Activated CD4-positive, alpha-beta T cell treated with anti-CD3 and anti-CD28 coated beads, Interleukin-2, amount 50 U/mL, for 16 hours (primary cell): Measurements from ENCODE around the gene RGPD3.
"Not testable (repeated sequence)": the region's sequence is repeated elsewhere in the genome, so short reads cannot be mapped to it uniquely, and the experiment has no call there.

ENCODE experiments used
- DNase-seq: peaks from one replicate; pipeline ENCODE4 v3.0.0-alpha.2; 2020

RGPD3 gene

DNA sequence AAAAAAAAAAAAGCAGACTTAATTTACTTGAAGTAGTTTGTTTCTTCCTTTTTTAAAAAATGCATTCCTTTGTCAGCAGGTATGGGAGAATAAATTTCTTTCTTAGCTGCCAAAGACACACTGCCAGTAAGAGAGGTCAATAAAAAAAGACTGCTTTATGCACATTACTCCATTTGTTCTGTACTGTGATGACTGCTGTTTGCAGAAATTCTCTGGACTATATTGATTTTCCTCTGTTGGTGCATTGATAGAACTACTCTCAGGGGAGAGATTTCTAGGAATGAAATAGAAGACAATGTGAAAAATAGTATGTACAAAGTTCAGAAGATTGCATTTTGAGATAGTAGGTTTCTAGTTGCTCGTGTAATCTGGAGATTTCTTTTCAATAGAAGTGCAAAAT lies 11.3 kb upstream of the RGPD3 start:
- DNase-seq: not testable (repeated sequence)

- DNase-seq: not testable (repeated sequence)
Measured at GRCh38 chr2:106477647-106478046, 9.4 kb upstream of the RGPD3 start.

- DNase-seq: peak; percentile 45
Measured at GRCh38 chr2:106470658-106471057, 2.4 kb upstream of the RGPD3 start.

DNA sequence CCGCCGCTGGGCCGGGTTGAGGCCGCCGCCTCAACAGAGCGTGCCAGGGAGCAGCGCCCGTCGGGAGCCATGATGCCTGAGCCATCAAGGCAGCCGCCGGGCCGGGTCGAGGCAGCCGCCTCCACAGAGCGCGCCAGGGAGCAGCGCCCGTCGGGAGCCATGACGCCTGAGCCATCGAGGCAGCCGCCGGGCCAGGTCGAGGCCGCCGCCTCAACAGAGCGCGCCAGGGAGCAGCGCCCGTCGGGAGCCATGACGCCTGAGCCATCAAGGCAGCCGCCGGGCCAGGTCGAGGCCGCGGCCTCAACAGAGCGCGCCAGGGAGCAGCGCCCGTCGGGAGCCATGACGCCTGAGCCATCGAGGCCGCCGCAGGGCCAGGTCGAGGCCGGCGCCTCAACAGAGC lies 697 bp downstream of the RGPD3 start:
- DNase-seq: not testable (repeated sequence)

DNA sequence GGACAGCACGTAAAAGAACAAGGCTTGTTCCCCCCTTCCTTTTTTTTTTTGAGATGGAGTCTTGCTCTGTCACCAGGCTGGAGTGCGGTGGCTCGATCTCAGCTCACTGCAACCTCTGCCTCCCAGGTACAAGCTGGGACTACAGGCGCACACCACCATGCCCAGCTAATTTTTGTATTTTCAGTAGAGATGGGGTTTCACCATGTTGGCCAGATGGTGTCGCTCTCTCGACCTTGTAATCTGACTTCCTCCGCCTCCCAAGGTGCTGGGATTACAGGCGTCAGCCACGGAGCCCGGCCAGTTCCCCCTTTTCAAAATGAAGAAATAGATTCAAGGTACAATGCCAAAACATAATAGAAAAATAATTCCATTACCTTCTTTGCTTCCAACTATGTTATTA lies 6.3 kb downstream of the RGPD3 start:
- DNase-seq: peak; percentile 8

DNA sequence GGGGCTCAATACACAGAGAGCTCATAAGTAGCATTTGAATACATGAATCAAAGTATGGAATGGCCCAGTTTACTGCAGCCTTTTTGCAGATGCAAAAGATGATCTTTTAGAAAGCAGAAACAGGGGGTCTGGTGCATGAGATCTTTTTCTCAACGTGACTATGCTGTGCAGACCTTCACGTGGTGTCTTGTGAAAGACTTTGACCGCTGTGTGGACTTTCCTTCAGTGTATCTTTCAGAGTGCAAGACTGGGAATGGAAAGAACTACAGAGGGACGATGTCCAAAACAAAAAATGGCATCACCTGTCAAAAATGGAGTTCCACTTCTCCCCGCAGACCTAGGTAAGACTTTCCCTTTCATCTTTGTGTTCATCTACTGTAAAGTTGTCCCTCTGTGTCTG lies 77.5 kb downstream of the RGPD3 start:
- not testable (repeated sequence) for DNase-seq

- not testable (repeated sequence) for DNase-seq
Measured at GRCh38 chr2:106388814-106389410, 79.3 kb downstream of the RGPD3 start.

DNA sequence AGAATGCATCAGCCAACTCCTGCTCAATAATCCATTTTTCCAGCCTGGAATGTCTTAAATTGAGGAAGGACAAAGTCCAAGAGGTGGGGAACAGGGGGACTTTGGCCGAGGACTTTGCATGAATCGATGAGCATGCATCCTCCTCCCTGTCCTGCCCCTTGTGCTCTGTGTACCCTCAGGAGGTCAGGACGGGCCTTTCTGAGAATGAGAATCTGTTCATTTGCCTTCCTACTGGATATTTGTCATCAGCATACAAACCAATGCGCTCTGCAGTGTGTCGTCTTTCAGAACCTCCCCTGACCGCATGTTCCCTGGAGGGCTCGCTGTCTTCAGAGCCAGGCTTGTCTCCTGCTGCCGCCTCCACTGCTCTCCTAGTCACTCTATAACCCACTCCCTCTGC lies 83.7 kb downstream of the RGPD3 start:
- not testable (repeated sequence) for DNase-seq

DNA sequence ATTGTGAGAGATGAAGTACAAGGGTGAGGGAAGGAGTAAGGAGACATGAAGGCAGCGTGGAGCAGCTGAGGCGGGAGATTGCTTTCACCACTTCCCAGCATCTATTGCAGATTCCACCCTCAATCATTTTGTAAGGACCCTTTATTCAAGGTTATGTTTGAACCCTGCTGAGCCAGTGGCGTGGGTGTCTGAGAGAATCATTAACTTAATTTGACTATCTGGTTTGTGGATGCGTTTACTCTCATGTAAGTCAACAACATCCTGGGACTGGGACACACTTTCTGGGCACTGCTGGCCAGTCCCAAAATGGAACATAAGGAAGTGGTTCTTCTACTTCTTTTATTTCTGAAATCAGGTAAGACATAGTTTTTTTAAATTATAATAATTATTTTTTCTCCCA lies 86.3 kb downstream of the RGPD3 start:
- not testable (repeated sequence) for DNase-seq

DNA sequence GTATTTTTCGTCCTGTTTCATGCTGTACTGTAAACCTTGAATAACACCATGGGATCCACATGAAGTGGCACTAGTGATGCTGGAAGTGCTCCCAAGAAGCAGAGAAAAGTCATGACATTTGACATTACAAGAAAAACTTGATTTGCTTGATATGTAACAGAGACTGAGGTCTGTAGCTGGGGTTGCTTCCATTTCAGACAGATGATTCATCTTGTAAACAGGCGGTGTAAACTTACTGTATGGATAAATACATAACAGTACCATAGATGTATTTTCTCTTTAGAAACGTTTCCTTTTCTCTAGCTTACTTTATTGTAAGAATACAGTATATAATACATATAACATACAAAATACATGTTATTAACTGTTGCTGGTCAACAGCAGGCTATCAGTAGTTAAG lies 88.6 kb downstream of the RGPD3 start:
- not testable (repeated sequence) for DNase-seq

- not testable (repeated sequence) for DNase-seq
Measured at GRCh38 chr2:106369182-106369581, 99.0 kb downstream of the RGPD3 start.

DNA sequence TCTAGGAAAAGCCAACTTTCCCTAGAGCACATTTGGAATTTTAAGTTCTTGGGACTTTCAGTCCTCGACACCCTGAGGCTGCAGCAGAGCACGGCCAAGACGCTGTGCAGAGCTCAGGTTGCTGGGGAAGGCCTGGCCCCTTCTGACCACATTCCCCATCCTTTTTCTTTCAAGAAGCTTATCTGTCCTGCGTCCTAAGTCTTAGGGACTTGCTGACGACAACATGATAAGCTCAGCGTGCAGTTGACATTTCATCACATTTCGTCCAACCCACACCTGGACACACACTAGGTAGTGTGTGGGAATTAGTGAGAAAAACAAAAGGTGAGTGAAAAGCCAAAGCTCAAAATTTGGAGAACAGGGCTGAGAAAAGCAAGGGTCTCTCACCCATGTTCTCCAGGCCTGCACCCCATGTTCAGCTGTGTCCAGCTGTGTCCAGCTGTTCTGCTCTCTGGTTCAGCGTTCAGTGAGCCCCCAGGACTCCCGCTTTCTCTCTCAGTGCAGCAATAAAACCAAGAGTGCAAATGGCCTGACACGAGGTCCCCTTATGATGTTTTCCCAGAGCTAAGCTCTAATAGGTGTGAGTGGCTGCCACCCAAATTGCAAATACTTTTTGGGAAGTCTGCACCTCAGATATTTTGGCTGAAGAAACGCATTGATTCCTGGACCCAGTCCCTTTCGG lies 101.9 kb downstream of the RGPD3 start:
- DNase-seq: no peak

GRCh38 chr2:106363791-106364190 lies 104.4 kb downstream of the RGPD3 start:
- DNase-seq: no peak

GRCh38 chr2:106362789-106363188 lies 105.4 kb downstream of the RGPD3 start:
- no peak for DNase-seq

- no peak for DNase-seq
Measured at GRCh38 chr2:106359512-106359911, 108.7 kb downstream of the RGPD3 start.

DNA sequence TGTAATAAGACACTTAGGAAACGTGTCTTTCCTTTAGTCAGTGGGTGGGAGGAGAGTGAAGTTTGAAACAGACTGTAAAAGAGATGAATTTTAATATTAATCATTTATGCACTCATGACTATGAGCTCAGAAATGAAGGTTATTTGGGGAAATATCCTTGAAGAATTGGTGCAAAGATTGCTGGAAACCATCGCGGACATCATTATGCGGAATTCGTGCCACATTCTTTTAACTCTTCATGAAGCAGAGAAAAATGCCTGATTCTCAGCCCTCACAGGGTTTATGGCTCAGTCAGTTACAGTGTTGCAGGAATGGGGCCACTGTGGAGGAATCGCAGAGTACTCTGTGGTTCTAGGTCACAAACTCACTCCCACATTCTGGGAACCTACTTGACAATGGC lies 109.7 kb downstream of the RGPD3 start:
- no peak for DNase-seq

- DNase-seq: peak; percentile 18
Measured at GRCh38 chr2:106358081-106358480, 110.1 kb downstream of the RGPD3 start.

DNA sequence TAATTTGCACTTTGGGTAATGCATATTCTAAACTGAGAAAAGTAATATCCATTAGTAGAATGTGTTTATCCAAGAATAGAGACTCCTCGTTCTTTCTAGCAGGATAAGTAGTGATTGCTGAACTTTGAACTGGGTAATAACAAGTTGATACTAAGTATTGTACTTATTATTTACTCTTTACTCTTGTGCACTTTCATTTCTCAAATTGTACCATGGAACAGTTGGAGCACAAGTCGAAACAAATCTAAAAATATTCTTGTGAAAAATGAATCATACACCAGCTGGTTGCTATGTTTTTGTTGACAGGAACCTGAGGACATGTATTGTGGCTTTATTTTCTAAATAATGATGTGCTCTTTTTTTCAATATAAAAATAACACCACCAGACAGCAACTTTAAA lies 111.9 kb downstream of the RGPD3 start:
- DNase-seq: no peak

- no peak for DNase-seq
Measured at GRCh38 chr2:106353676-106354075, 114.5 kb downstream of the RGPD3 start.

GRCh38 chr2:106350980-106351379 lies 117.2 kb downstream of the RGPD3 start:
- DNase-seq: no peak

- no peak for DNase-seq
Measured at GRCh38 chr2:106344302-106344701, 123.9 kb downstream of the RGPD3 start.

GRCh38 chr2:106343274-106343673 lies 124.9 kb downstream of the RGPD3 start:
- no peak for DNase-seq

GRCh38 chr2:106342831-106343251 lies 125.4 kb downstream of the RGPD3 start:
- DNase-seq: no peak

GRCh38 chr2:106341666-106342065 lies 126.5 kb downstream of the RGPD3 start:
- DNase-seq: no peak
